ENCODE measurements around the gene BZW2.
A peak's percentile ranks its signal among the peaks of the same experiment; 100 is the strongest.

Gene BZW2

DNA sequence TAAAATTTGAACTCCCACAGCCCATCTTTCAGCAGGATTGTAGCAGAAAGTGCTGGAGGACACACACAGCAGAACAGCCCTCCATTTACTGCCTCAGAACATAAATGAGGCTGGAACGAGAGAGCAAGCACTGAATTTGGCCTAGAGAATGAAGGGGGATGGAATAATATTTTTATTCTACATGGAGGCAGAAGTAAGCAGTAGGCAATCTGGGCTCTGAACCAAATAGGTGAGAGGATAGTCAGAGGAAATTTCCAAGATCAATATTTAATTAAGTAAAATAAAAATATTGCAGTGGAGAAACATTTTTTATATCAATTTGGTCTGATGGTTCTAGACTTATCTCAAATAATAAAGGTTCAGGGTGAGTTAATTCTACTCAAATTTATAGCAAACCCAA is 78.4 kb downstream of the BZW2 start:
- DNase-seq: no peak

DNA sequence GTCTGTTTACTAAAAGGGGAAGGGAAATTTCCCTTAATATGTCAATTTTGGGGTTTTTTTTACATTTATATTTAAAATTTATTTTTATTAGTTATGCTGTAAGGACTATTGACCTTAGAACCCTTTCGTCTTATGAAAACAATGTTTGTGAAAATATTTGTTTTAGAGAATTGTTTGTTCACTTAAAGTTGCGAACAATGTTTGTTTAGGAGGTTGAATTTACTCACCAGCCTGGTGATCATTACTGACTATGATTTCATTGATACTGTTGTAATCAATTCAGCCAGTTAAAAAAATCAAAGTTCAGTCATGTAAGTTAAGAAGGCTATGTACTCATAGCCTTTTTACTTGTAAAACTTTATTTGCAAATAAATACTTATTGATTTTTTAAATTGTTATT is 80.2 kb downstream of the BZW2 start:
- DNase-seq: no peak

DNA sequence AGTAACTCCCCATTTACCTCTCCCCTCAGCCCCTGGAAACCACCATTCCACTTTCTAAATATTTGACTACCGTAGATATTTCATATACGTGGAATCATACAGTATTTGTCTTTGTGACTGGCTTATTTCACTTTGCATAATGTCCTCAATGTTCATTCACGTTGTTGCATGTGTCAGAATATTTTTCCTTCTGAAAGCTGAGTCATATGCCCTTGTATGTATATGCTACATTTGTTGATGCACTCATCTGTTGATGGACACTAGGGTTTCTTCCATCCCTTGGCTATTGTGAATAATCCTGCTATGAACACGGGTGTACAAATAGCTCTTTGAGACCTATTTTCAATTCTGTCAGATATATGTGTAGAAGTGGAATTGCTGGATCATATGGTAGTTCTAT is 81.8 kb downstream of the BZW2 start:
- DNase-seq: no peak

DNA sequence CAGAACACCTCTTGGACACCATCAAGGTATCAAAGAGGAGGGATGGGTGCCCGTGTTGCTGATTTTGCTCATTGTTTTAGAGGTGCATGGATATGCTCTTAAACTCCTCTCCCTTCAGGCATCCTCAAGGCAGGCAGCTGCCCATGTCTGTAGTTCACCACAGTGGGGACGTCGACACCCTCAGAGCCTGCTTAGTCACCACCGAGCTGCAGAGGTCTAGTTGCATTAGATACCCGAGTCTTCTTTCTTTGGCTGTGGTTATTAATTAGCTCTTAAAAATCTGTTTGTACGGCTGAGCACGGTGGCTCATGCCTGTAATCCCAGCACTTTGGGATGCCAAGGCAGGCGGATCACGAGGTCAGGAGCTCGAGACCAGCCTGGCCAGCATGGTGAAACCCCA is 82.8 kb downstream of the BZW2 start:
- no peak for DNase-seq

DNA sequence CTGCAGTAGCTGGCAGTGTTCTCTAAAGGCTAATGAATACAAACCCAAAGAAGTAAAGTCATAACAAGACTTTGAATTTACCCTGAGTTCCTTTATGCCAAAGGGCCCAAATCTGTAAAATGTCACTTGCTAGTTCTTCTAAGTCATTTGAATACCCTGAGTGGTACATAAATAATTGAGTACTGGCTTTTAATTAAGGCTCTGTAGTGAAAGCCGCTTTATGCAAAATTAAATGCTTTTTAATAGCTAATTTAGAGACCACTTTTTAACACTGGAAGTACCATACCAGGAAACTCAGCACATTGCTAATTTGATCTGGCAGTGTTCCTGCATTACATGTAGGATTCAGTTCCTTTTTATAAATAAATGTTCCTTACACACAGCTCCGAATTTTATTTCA is 83.6 kb downstream of the BZW2 start:
- no peak for DNase-seq

DNA sequence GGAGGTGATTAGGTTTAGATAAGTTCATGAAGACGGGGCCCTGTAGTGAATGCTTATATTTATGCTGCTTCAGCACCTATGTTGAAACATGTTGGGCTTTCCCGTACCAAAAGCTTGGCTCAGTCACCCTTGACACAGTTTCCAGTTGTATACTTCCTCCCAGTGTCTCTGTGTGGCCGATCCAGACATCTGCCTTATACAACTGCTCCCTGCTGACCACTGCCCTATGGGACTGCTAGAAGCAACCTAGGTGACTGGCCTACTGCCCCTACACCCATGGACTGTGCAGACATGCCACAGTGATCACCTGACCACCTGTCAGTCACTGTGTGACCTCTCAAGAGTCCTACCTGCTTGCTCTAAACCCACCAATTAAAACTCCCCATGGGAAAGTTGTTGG is 85.0 kb downstream of the BZW2 start:
- no peak for DNase-seq

DNA sequence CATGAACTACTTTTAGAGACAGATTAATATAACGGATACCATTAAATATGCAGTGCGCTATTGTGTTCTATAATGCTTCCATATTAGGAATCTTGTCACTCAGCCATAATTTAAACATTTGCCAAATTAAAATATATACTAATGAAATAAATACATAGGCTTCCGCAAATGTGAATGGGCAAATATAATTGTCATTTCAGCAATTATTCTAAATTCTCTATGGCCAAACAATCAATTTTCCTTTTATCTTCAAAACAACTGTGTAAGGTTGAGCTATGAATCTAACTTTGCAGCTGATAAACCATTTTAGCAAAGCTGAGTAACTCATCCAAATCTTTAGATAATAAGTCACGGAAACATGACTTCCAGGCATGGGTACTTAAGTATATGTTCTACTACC is 86.8 kb downstream of the BZW2 start:
- no peak for DNase-seq

DNA sequence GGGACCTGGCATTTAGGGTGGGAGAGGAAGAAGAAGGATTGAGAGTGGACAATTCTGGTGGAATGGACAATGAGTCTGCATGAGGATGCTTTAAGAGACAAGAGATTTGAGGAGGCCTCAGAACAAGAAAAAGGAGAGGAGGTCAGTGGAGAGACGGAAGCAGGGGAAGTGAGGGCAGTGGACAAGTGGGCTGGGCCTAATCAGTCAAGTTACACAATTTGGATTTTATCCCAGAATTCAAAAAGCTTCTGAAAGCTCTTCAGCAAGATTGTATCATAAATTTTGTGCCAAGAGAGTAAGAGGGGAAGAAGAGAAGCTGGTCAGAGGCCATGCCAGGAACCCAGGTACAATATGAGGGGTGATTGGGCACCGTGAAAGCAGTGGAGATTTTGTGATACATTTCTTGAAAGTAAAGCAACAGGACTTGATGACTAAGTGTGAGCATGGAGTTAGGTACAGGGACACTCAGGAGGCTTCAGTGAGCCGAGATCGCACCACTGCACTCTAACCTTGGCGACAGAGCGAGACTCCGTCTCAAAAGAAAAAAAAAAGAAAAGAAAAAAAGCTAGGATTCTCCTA is 88.3 kb downstream of the BZW2 start:
- no peak for DNase-seq

DNA sequence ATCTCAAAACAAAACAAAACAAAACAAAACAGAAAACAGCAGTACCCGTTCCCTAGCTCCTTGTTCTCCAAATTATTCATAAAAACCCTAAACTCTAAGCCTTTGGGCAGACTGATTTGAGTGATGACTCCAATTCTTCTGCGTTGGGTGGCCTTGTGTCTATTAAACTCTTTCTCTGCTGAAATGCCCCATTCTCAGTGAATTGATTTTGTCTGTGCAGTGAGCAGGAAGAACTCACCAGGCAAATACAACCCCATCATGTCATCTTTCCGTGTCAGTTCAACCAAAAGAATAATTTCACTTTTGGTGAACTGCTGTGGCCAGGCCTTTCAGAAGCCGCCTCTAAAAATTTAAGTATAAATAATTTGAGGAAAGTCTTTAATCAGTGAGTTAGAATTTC is 89.0 kb downstream of the BZW2 start:
- DNase-seq: no peak

DNA sequence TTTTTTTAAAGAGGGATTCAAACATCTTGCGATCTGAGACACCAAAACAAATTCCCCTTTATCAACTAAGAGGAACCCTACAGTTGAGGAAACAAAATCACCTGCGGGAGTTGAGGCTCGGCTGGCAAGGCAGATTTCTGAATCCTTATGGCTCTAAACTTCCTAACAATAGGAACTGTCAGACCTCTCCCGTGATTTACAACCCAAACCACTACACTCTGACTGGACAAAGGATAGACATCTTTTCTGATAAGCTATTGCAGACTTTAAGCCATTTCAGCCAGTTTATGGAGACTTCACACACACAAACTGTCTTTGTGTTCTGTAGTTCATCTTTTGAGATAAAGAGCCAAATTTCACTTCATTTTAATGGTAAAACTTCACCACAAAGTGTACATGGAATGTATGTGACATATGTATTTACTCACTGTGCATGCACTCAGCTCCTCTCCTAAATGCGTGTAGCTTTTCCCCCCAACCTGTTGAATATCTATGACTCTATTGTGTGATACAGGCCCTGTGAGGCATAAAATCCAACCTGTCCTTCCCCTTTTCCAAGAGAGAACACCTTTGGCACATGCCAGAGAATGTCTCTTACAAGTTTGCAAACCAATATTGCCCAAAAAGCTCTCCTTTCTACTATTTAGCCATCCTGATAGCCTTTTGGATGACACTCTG is 92.2 kb downstream of the BZW2 start:
- no peak for DNase-seq

DNA sequence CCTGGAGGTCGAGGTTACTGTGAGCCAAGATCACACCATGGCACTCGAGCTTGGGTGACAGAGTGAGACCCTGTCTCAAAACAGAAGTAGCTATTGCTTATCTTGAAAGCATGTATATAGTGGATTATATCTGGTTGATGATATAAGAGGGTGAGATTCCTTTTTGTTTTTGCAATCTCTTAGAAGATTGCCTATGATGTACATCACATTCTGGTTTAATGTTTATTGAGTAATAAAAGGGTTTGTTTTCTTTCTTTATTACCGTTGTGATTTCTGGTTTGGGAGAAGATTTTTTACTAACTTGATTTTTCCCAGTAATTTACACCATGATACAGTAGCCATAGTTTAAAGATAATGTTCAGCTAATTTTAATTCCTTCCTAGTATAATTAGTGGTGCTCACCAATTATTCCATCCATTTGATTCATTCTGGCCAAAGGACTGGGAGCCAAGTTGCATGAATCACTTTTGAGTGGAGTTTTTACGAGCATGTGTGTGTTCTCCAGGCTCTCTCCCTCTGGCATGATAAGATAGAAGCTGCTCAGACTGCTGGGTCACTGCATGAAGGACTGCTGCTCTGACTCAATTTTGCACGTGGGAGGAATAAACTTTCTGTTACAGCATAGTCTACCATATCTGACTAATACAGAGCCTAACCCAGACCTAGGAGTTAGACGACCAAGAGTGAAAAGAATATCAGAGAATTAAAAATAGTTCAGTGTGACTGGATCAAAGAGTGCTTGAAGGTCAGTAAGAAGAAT is 94.1 kb downstream of the BZW2 start:
- DNase-seq: no peak

DNA sequence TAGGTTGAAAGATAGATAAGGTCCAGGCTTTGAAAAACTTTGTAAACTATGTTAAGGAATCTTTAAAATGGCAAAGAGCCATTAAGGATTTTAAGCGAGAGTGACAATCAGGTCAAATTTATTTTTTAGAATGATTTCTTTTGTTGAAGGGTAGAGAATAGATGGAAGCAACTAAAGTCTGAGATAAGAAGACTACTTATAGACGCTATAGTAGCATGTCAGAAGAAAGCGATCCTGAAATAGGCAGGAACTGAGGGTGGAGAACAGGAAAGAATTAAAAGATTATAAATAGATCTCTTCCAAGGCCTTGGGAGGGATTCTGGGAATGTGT is 94.6 kb downstream of the BZW2 start:
- DNase-seq: no peak

DNA sequence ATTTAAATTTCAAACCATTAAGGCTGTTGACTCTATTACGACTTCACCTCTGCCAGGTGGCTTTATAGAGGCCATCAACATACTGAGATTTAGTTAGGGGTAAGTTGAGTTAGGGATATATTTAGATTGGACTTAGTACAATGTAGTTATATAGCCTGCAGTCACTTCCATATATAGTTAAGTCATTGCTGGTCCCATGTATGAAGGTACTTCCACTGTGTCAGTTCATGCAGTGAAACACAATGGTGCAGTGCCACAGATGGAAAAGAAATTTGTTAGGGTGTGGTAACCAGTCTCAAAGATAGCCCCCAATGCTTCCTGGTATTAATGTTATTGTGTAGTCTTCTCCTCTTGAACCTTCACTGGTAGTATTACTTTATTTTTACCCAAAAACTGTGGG is 95.0 kb downstream of the BZW2 start:
- no peak for DNase-seq

DNA sequence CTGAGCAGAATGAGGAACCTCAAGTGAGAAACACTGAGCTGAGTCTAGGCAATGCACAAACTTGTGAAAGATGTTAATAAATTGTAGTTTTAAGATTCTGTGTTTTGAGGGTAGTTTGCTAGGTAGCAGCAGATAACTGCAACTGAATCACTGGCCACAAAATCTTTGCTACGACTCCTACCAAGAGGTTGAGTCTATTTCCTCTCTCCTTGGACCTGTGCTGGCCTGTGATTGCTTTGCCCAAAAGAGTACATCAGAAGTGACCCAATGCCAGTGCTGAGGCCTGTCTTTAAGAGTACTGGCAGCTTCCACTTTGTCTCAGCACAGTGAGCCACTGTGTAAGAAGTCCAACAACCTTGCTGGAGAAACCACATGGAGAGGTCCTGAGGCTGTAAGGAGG is 95.7 kb downstream of the BZW2 start:
- DNase-seq: no peak

DNA sequence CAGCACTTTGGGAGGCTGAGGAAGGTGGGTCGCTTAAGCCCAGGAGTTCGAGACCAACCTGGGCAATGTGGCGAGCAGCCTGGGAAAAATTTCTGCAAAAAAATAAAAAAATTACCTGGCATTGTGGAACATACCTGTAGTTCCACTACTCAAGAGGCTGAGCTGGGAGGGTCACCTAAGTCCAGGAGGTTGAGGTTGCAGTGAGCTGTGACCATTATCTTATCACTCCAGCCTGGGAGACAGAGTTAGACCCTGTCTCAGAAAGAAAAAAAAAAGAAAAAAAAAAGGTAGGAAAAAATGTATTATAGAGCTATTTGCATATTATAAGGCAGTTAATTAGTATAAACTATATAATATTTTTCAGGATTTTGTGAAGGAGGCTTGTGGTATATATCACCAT is 96.6 kb downstream of the BZW2 start:
- no peak for DNase-seq

DNA sequence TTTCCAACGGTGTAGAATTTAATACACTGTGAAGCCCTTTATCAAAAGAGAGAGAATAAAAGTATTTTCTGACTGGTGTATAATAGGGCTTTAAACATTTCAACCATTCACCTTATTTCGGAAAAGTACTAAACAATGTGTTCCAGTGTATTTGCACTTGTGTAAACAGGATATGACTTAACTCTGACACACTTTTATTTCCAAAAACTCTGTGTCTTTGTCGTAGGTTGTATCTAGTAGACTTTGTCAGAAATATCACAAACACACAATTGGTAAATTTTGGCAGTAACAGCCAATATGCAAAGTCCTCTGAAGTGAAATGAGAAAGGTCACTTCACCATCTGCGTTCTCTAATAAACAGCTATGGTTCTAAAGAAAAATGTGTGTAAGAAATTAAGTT is 97.3 kb downstream of the BZW2 start:
- DNase-seq: no peak

DNA sequence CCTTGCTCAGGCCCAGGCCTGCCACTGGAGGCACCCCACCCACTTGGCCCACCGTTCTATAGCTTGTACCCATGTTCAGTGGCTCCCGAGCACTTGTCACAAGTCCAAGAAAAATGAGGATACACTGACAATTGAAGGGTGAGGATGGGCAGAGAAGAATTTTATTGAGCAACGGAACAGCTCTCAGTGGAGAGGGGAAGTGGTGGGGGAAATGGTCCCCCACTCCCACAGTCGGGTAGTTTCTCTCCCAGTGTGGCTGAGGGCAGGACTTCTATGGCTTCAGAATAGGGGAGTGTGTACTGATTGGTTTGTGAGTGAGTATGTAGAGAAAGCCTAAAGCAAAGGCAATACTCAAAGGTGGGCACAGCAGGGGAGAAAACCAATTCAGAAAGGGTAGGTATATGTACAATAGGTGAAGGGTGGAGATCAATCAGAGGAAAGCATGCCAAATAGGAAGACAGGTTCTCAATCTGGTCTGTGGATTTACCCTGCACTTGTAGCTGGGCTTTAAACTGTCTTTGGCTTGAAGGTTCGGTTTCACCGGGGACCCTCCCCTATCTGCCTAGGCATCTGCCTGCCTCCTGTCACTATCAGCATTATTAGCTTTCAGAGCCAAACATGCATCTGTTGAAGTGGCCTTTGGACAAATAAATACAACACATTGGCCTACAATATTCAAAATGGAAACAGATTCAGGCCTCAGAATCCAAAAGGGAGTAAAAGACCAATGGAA is 98.7 kb downstream of the BZW2 start:
- DNase-seq: no peak

DNA sequence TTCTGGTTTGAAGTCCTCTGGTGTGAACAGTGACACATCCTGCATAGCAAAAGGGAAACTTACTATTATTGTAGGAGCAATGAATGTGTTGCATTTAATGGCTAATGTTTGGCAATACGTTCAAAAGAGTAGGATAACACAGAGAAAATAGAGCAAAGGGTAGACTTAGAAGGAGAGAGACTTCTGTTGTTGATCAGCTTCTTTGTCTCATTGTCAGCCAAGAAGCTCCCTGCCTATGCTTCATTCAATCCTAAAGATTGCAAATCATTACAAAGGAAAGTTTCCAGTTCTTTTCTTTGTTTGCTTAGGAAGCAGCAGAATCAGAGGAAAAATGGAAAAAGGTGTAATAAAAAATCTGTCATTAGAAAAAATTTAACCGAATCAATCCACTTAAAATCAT is 99.7 kb downstream of the BZW2 start:
- DNase-seq: no peak

DNA sequence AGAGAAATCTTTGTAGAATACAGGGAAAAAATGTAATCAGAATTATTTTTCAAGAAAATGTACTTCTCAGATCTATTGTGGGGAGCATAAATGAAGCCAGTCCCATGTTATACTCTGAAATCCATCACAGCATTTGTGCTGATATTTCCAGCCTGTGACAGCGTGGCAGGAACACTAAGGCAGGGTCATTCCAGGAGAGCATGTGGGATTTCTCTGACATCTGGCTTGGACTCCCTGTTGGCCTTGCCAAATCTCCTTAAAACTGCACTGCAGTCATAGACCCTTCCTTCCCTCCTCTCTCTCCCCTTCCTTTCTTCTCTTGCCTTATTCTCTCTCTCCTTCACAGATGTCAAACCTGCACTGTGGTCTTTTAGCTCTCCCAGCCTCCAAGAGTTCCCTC is 101.1 kb downstream of the BZW2 start:
- no peak for DNase-seq

DNA sequence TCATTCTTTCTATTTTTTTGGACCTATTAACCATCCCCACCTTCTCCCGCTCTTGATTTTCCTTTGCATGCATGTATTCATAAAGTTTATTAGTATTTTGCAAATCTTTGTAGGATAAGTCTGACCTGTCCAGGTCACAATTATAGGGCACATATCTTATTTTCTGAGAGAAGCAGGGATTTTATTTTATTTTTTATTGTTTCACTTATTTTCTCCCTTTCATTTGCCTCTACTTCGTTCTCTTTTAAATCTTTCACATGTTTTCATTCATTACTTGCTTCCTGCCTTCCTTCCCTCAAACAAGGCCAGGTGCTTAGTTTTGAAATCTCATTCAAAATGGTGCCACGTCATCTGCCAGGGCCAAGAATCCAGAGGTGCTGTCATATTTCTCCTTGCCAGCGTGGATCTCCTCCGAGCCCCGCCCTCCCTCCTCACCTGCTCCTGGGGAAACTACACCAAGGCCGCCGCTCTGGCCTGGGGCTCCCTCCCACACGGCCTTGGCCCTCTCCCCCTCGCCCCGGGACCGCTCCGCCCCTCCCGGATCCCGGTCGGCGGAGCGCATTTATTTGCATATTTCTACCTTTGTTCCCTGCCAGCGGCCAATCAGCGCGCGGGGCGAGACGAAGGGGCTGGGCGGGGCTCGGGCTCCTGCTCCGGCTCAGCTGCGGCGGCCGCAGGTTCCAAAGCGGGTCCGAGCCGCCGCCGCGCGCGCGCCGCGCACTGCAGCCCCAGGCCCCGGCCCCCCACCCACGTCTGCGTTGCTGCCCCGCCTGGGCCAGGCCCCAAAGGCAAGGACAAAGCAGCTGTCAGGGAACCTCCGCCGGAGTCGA is 107.3 kb downstream of the BZW2 start, which contains the start of gene TSPAN13:
TSS of gene TSPAN13 (plus strand) at position 654 of the 830 bp plus-strand sequence. CDS start 213 bp downstream, outside the sequence.
- DNase-seq: peak; percentile 69

DNA sequence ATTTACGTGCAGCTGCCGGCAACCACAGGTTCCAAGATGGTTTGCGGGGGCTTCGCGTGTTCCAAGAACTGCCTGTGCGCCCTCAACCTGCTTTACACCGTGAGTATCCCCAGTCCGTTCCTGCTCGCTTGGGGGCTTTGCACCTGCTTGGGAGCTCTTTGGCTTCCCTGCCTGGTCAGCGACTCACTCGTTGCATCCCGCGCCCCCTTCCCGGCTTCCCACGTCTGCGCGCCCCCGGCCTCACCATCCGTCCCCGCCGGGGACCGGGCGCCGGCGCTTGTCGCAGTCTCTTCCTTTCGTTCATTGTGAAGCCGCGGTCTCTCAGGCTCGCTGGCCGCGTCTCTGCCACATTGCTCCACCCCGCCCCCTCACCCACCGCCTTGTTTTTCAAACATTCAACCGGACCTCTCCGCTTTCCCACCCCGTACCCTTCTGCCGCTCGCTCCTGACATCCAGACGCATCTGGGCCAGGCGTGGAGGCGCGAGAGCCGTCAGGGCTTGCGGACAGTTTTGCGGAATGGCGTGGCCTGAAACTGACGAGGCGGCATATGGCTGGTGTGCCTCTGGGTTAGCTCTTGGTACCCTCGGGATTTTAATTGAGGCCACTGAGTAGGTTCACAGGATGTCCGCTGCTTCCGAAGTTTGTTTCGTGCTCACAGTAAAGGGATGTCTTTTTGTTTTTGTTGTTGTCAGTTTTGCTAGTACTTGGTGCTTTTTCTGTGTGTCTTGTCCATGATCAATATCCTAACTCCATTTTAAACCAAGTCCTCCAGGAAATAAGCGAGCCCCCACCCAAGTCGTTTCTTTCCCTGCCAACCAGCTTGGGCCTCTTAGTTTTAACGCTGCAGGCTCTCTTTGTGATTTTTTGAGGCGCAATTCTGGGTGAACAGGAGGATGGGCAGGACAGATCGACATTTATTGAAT is 108.2 kb downstream of the BZW2 start:
- no peak for DNase-seq

DNA sequence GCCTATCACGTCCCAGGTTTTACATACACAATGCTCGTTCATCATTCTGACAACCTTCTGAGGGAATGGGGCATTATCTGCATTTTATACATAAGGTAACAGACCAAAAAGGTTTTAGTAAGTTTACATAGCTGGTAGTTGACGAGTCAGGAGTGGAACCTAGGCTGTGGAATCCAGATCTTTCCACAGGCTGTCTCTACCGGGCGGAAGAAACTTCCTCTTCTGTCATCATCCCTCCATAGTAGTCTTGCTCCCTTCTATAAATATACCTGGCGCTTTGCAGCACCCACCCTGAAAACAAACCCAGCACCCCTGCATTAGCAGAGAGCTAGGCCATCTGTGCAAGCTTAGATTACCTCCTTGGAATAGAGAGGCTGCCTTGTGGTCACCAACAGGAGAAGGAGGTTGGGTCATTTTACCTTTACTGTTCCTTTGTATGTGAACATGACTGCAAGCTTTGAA is 108.9 kb downstream of the BZW2 start:
- DNase-seq: no peak
